PC-3 (cell line): Measurements from ENCODE around the gene CYP46A1.

ENCODE experiments used
- EZH2 ChIP-seq: fragments of 300-600 bp; sonication (generic); IDR thresholded peaks from one replicate; pipeline ENCODE4 v1.6.1; 2017; ENCODE audit warnings: antibody characterized with exemption, mild to moderate bottlenecking, low read length; ENCODE audit not compliant: unreplicated experiment
- TF ChIP-seq, protein P1 (sequence below): fragments of 300-600 bp; sonication (generic); conservative IDR thresholded peaks from 2 replicates; pipeline ENCODE4 v1.5.1; 2017; ENCODE audit warnings: antibody characterized with exemption, low read depth, mild to moderate bottlenecking, low read length

- TF ChIP-seq, protein P1, sequence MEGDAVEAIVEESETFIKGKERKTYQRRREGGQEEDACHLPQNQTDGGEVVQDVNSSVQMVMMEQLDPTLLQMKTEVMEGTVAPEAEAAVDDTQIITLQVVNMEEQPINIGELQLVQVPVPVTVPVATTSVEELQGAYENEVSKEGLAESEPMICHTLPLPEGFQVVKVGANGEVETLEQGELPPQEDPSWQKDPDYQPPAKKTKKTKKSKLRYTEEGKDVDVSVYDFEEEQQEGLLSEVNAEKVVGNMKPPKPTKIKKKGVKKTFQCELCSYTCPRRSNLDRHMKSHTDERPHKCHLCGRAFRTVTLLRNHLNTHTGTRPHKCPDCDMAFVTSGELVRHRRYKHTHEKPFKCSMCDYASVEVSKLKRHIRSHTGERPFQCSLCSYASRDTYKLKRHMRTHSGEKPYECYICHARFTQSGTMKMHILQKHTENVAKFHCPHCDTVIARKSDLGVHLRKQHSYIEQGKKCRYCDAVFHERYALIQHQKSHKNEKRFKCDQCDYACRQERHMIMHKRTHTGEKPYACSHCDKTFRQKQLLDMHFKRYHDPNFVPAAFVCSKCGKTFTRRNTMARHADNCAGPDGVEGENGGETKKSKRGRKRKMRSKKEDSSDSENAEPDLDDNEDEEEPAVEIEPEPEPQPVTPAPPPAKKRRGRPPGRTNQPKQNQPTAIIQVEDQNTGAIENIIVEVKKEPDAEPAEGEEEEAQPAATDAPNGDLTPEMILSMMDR: no peak
- TF ChIP-seq EZH2: no peak
Observed at GRCh38 chr14:99752486-99753121, 68.5 kb downstream of the CYP46A1 start.
